Measurements from ENCODE around the gene FREY1.

GRCh38 chr11:45933846-45934579 lies 26.9 kb upstream of the FREY1 start:
- TF ChIP-seq POLR2A (IDR thresholded peaks at IDR 0.05) (no peak), CTCF (IDR thresholded peaks at IDR 0.05) (no peak)

Measured in Peyer's patch (tissue), 4 donors.